Gastroesophageal sphincter (tissue), 4 donors: ENCODE measurements around the gene DHX58. TPM values are rescaled to one million over a fixed set of nuclear protein-coding genes. Genes with fewer than 3 reads are reported as not detected.

ENCODE experiments used
- ATAC-seq: fragments of 150-250 bp; one replicate; pipeline ENCODE4 v1.9.1; 2016; ENCODE audit warnings: mild to moderate bottlenecking, moderate library complexity
- H3K27ac ChIP-seq, 4 donors: fragments of 200-600 bp; sonication (generic) in 3 of 4; 1 replicate in 3 of 4; 2 replicates in 1 of 4; pipeline ENCODE4 v1.5.1; 2016 to 2019
- H3K27me3 ChIP-seq: fragments of 200-600 bp; sonication (generic); one replicate; pipeline ENCODE4 v1.5.1; 2019
- H3K36me3 ChIP-seq, 2 donors: fragments of 200-600 bp; sonication (generic); one replicate each; pipeline ENCODE4 v1.5.1; 2019; ENCODE audit warnings: control low read depth in 1 of 2
- H3K4me1 ChIP-seq, 3 donors: fragments of 200-600 bp; sonication (generic); 1 replicate in 2 of 3; 2 replicates in 1 of 3; pipeline ENCODE4 v1.5.1; 2016 to 2019; ENCODE audit warnings: control low read depth in 2 of 3
- H3K4me3 ChIP-seq, 2 donors: fragments of 200-600 bp; sonication (generic); one replicate each; pipeline ENCODE4 v1.5.1; 2019; ENCODE audit warnings: mild to moderate bottlenecking in 1 of 2, moderate library complexity in 1 of 2
- H3K9me3 ChIP-seq, 3 donors: fragments of 200-600 bp; sonication (generic); one replicate each; pipeline ENCODE4 v1.5.1; 2017 to 2019; ENCODE audit warnings: control low read depth in 2 of 3
- EP300 ChIP-seq: sonication (generic); formaldehyde crosslinking; IDR thresholded peaks from one replicate; pipeline ENCODE4 v1.6.1; 2017; ENCODE audit warnings: antibody characterized with exemption, mild to moderate bottlenecking
- POLR2A ChIP-seq, 2 donors: fragments of 450-650 bp; IDR thresholded peaks; one replicate each; pipeline ENCODE4 v1.6.1; 2017; ENCODE audit warnings: antibody characterized with exemption in 2 of 2, mild to moderate bottlenecking in 2 of 2, moderate library complexity in 1 of 2
- POLR2AphosphoS5 ChIP-seq: sonication (generic); formaldehyde crosslinking; IDR thresholded peaks from one replicate; pipeline ENCODE4 v1.6.1; 2017; ENCODE audit warnings: antibody characterized with exemption
- WGBS, 2 donors: methylation state at CpG; one replicate each; pipeline ENCODE4 v1.1.5; 2018; ENCODE audit warnings: low coverage in 1 of 2; 5-methylcytosine and 5-hydroxymethylcytosine counted together
- total RNA-seq, 4 donors: library from RNA; depleted of rRNA; stranded (reverse); fragments of >200 nt; gene quantifications; one replicate each; pipeline ENCODE4 v1.1.0, GENCODE V29; 2016
- TF ChIP-seq, protein P1 (sequence below), 4 experiments: fragments of 200-600 bp in 2 of 4; fragments of 450-650 bp in 2 of 4; sonication (generic) in 1 of 4; IDR thresholded peaks; one replicate each; pipeline ENCODE4 v1.5.1; 2017 to 2019; ENCODE audit warnings: antibody characterized with exemption in 4 of 4, mild to moderate bottlenecking in 2 of 4, moderate library complexity in 2 of 4

Gene DHX58
- total RNA-seq, 4 donors from 2014 or later, result 11.3 to 21.3 (median 13.9) TPM

DNA sequence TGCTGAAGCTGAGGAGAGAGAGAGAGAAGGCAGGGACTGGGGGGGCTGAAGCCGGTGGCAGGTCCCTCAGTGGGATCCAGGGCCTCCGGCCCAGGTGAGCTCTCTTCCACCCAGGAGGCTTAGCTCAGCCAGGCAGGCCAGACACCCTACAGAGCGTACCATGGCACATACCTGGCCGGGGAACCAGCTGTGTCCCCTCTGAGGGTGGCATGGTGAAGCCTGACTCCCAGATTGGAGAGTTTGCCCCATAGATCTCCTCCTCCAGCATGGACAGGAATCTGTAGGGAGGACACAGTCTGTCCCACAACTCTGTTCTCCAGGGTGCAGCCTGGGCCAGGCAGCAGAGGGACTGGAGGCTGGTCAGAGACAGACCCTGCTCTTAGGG is 5.6 kb upstream of the DHX58 start:
- TF ChIP-seq POLR2AphosphoS5 (no peak), EP300 (no peak), POLR2A (IDR thresholded peaks at IDR 0.05) (no peak)
- TF ChIP-seq, protein P1, sequence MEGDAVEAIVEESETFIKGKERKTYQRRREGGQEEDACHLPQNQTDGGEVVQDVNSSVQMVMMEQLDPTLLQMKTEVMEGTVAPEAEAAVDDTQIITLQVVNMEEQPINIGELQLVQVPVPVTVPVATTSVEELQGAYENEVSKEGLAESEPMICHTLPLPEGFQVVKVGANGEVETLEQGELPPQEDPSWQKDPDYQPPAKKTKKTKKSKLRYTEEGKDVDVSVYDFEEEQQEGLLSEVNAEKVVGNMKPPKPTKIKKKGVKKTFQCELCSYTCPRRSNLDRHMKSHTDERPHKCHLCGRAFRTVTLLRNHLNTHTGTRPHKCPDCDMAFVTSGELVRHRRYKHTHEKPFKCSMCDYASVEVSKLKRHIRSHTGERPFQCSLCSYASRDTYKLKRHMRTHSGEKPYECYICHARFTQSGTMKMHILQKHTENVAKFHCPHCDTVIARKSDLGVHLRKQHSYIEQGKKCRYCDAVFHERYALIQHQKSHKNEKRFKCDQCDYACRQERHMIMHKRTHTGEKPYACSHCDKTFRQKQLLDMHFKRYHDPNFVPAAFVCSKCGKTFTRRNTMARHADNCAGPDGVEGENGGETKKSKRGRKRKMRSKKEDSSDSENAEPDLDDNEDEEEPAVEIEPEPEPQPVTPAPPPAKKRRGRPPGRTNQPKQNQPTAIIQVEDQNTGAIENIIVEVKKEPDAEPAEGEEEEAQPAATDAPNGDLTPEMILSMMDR (IDR thresholded peaks at IDR 0.05), result no peak
- Histone ChIP-seq H3K4me1 (peaks cover 0 to 62% (median 12%) of the 10 kb centered on the region in 3 donors), H3K27ac (no peak overlapping the region)

DNA sequence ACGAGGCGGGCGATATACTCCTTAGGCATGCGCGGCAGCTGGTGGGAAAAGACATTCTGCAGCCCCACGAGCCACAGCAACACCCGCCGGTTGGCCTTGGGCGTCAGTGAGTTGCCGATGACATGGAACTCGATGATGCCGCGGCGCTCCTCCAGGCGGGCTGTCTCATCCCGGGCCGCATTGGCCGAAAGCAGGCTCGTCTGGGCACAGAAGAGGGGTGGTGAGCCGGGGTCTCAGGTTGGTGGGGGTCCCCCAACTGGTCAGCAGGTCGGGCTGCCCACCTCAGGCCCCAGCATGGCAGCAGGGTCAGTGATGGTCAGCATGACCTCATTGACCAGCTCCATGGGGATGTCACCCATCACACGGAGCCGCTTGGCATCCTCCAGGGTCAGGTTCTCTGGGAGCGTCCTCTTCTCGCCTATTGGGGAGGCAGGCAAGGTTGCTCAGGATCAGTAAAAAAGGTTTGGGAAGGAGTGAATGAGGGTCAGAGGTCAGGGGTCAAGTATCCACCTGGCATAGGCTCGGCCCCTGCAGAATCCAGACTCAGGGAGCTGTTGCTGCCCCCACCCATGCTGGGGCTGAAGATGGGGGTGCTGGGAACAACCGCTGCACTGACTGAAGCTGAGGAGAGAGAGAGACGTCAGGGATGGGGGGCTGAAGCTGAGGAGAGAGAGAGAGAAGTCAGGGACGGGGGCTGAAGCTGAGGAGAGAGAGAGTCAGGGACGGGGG is 5.0 kb upstream of the DHX58 start:
- Histone ChIP-seq H3K27me3 (no peaks in the 10 kb centered on the region), H3K4me1 (peaks cover 0 to 62% (median 17%) of the 10 kb centered on the region in 3 donors), H3K27ac (no peak overlapping the region), H3K4me3 (no peak overlapping the region), H3K36me3 (peaks cover 0 to 53% of the 10 kb centered on the region in 2 donors), H3K9me3 (no peaks in the 10 kb centered on the region)
- TF ChIP-seq, protein P1 (IDR thresholded peaks at IDR 0.05), result no peak
- TF ChIP-seq EP300 (no peak), POLR2AphosphoS5 (no peak), POLR2A (IDR thresholded peaks at IDR 0.05) (no peak)
- no peak for ATAC-seq
- 47 to 79% methylated on average over 2 to 10 of the region's 30 CpGs for WGBS, 2 donors

More for the DNA sequence above, 5.6 kb upstream of the DHX58 start:
- H3K4me3 ChIP-seq, result no peak overlapping the region
- peaks cover 0 to 53% of the 10 kb centered on the region in 2 donors for H3K36me3 ChIP-seq
- no peaks in the 10 kb centered on the region for H3K9me3 ChIP-seq
- H3K27me3 ChIP-seq, result no peaks in the 10 kb centered on the region
- 100% methylated on average over 2 of the region's 4 CpGs; no CpG with 5 or more reads in 1 of the 2 donors for WGBS, 2 donors
- no peak for ATAC-seq

GRCh38 chr17:42116705-42117396 is 4.3 kb upstream of the DHX58 start:
- ATAC-seq, result peak; percentile 22
- WGBS, 2 donors, result 0 to 35% methylated on average over 7 to 10 of the region's 18 CpGs
- no peak overlapping the region for H3K27ac ChIP-seq
- H3K4me3 ChIP-seq, result no peak overlapping the region
- TF ChIP-seq POLR2AphosphoS5, result no peak
- TF ChIP-seq, protein P1 (IDR thresholded peaks at IDR 0.05), result peak in 3 of 4 experiments; percentile 86 to 88 (median 87)
- peaks cover 0 to 53% of the 10 kb centered on the region in 2 donors for H3K36me3 ChIP-seq
- H3K4me1 ChIP-seq, result peaks cover 0 to 57% (median 17%) of the 10 kb centered on the region in 3 donors
- no peaks in the 10 kb centered on the region for H3K9me3 ChIP-seq
- no peaks in the 10 kb centered on the region for H3K27me3 ChIP-seq

DNA sequence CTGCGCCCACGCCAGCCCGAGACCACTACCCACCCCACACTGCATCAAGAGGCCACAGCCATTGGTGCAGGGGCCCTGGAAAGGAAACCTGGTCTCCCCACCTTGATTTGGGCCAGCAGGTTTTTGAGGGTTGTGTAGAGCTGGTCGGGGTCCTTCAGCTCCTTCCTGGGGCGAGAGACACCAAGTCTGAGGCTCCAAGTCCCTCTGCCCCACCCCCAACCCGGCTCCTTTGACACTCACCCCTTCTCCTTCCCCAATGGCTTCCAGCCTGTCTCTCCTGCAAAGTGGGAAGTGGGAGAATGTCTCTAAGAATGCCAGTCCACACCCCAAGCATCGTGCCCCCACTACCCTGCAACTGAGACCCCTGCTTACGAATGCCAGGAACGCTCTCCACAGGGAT is 1.6 kb upstream of the DHX58 start:
- TF ChIP-seq, protein P1 (IDR thresholded peaks at IDR 0.05), result no peak
- TF ChIP-seq EP300 (no peak), POLR2AphosphoS5 (no peak), POLR2A (IDR thresholded peaks at IDR 0.05) (no peak)
- Histone ChIP-seq H3K4me3 (no peak overlapping the region), H3K27me3 (no peaks in the 10 kb centered on the region), H3K4me1 (peaks cover 0 to 47% (median 15%) of the 10 kb centered on the region in 3 donors), H3K9me3 (no peaks in the 10 kb centered on the region), H3K36me3 (peaks cover 0 to 56% of the 10 kb centered on the region in 2 donors), H3K27ac (peak overlapping the region in 2 of 4 donors; percentile 91 to 93)
- 80% methylated on average over 1 of the region's 9 CpGs; no CpG with 5 or more reads in 1 of the 2 donors for WGBS, 2 donors
- ATAC-seq, result no peak
